ENCODE measurements around the gene MISP3. TPM values are rescaled to one million over a fixed set of nuclear protein-coding genes. Genes with fewer than 3 reads are reported as not detected.

Gene MISP3
- total and polyA plus RNA-seq, 3 experiments from 2014 or later: 1.00 to 2.1 (median 1.2) TPM

GRCh38 chr19:14059652-14060155 is 12.9 kb upstream of the MISP3 start:
- Mint-ChIP-seq H3K36me3 (no peaks in the 10 kb centered on the region), H3K9me3 (no peaks in the 10 kb centered on the region), H3K4me1 (peaks cover 11 to 25% (median 11%) of the 10 kb centered on the region in 3 donors), H3K4me3 (peak overlapping the region in 1 of 7 donors; percentile 44), H3K27ac (no peak overlapping the region), H3K27me3 (peaks cover 18 to 36% of the 10 kb centered on the region in 2 donors)
- Histone ChIP-seq H3K36me3 (ENCODE audit: insufficient read depth, low read length) (no peaks in the 10 kb centered on the region), H3K4me3 (ENCODE audit: low read length) (no peak overlapping the region), H3K9me3 (ENCODE audit: low read length) (no peaks in the 10 kb centered on the region), H3K27me3 (ENCODE audit: insufficient read depth, low read length, poor library complexity, severe bottlenecking) (peaks cover 16% of the 10 kb centered on the region), H3K4me1 (ENCODE audit: insufficient read depth, low read length) (peaks cover 17% of the 10 kb centered on the region), H3K27ac (ENCODE audit: low read depth, low read length) (no peak overlapping the region)
- ChIA-PET CTCF (interaction anchor here (0.8 to 7.8 kb wide), 18 partner anchors 10 to 347 kb away, joined by 3 to 67 read pairs (median 4); partner anchors contain the start of genes IL27RA and MISP3), POLR2A (interaction anchor here (0.5 kb wide), 1 partner anchor 27 kb away, joined by 8 read pairs; no protein-coding TSS in a partner anchor)
- DNase-seq: no peak

GRCh38 chr19:14061081-14061749 is 11.4 kb upstream of the MISP3 start:
- no peak overlapping the region for H3K4me3 ChIP-seq (ENCODE audit: low read length)
- Mint-ChIP-seq H3K36me3 (no peaks in the 10 kb centered on the region), H3K27me3 (peaks cover 18 to 36% of the 10 kb centered on the region in 2 donors), H3K4me1 (peaks cover 11 to 25% (median 11%) of the 10 kb centered on the region in 3 donors), H3K9me3 (no peaks in the 10 kb centered on the region), H3K27ac (peak overlapping the region in 1 of 8 donors; percentile 30), H3K4me3 (no peak overlapping the region)
- ChIA-PET CTCF (interaction anchor here (4.3 to 7.8 kb wide), 2 partner anchors 10 to 11 kb away, joined by 35 to 67 read pairs; partner anchors contain the start of gene MISP3), POLR2A (interaction anchor here (0.5 kb wide), 1 partner anchor 914 kb away, joined by 11 read pairs; no protein-coding TSS in a partner anchor)
- H3K27ac ChIP-seq (ENCODE audit: low read depth, low read length): no peak overlapping the region
- peaks cover 16% of the 10 kb centered on the region for H3K27me3 ChIP-seq (ENCODE audit: insufficient read depth, low read length, poor library complexity, severe bottlenecking)
- peaks cover 17% of the 10 kb centered on the region for H3K4me1 ChIP-seq (ENCODE audit: insufficient read depth, low read length)
- no peaks in the 10 kb centered on the region for H3K9me3 ChIP-seq (ENCODE audit: low read length)
- DNase-seq: no peak
- H3K36me3 ChIP-seq (ENCODE audit: insufficient read depth, low read length): no peaks in the 10 kb centered on the region

DNA sequence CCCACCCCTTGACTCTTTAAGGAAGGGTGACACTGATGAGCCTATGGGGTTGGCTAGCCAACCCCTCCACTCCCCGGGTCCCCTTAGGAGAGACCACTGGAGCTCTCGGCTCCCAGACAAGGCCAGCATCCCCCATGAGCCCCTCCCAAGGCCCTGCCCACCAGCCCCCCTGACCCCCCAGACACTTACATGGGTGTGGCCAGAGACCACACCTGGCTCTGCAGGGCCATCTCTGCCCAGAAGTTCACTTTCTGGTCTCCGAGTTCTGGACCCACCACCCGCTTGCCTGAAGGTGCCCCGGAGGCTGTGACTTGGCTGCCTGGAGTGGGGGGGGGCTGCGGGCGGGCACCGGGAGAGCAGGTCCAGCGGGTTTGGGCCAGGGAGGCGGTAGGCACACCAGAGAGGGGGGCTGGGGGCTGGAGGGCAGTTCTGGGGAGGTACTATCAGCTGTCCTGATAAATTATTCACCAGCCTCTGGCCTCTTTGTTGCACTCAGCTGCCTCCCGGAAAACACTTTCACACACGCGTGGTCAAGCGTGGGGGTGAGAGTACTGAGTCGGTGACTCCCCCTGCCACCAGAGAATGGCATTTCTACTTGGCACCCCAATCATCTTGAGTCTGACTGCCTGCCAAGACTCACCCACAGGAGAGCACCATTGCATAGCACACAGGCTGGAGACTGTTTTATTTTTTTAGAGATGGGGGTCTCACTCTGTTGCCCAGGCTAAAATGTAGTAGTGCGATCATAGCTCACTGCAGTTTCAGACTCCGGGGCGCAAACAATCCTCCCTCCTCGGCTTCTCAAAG is 10.6 kb upstream of the MISP3 start, which contains the start of gene PALM3:
PALM3 (minus strand) TSS at position 326 of the 807 bp plus-strand sequence; CDS start at position 230, 96 bp downstream.
- peaks cover 17% of the 10 kb centered on the region for H3K4me1 ChIP-seq (ENCODE audit: insufficient read depth, low read length)
- H3K9me3 ChIP-seq (ENCODE audit: low read length): no peaks in the 10 kb centered on the region
- H3K27me3 Mint-ChIP-seq: peaks cover 20 to 36% of the 10 kb centered on the region in 2 donors
- ChIA-PET CTCF (interaction anchor here (7.8 kb wide), 1 partner anchor 9 kb away, joined by 67 read pairs; the partner anchor contains the start of gene MISP3), POLR2A (interaction anchor here (0.5 kb wide), 1 partner anchor 914 kb away, joined by 11 read pairs; no protein-coding TSS in a partner anchor)
- no peaks in the 10 kb centered on the region for H3K36me3 Mint-ChIP-seq
- DNase-seq: no peak
- peak within 1 kb of the TSS in 2 of 8 donors; percentile 30 to 32 for H3K27ac Mint-ChIP-seq
- H3K27ac ChIP-seq (ENCODE audit: low read depth, low read length): no peak within 1 kb of the TSS
- H3K9me3 Mint-ChIP-seq: no peaks in the 10 kb centered on the region
- peaks cover 16% of the 10 kb centered on the region for H3K27me3 ChIP-seq (ENCODE audit: insufficient read depth, low read length, poor library complexity, severe bottlenecking)
- no peaks in the 10 kb centered on the region for H3K36me3 ChIP-seq (ENCODE audit: insufficient read depth, low read length)
- H3K4me1 Mint-ChIP-seq: peaks cover 11 to 23% (median 11%) of the 10 kb centered on the region in 3 donors
- no peak within 1 kb of the TSS for H3K4me3 Mint-ChIP-seq
- no peak within 1 kb of the TSS for H3K4me3 ChIP-seq (ENCODE audit: low read length)

DNA sequence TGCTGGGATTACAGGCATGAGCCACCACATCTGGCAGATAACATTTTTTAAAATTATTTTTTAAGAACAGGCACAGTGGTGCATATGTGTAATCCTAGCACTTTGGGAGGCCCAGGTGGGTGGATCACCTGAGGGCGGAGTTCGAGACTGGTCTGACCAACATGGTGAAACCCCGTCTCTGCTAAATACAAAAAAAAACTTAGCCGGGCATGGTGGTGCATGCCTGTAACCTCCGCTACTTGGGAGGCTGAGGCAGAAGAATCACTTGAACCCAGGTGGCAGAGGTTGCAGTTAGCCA is 10.1 kb upstream of the MISP3 start:
- no peaks in the 10 kb centered on the region for H3K9me3 ChIP-seq (ENCODE audit: low read length)

GRCh38 chr19:14063105-14063504 is 9.5 kb upstream of the MISP3 start:
- Mint-ChIP-seq H3K4me1 (peaks cover 7 to 16% (median 10%) of the 10 kb centered on the region in 3 donors), H3K36me3 (no peaks in the 10 kb centered on the region), H3K4me3 (no peak overlapping the region), H3K27me3 (peaks cover 20 to 31% of the 10 kb centered on the region in 2 donors), H3K9me3 (no peaks in the 10 kb centered on the region), H3K27ac (no peak overlapping the region)
- CTCF ChIA-PET: interaction anchor here (7.8 kb wide), 1 partner anchor 8 kb away, joined by 67 read pairs; the partner anchor contains the start of gene MISP3
- Histone ChIP-seq H3K27me3 (ENCODE audit: insufficient read depth, low read length, poor library complexity, severe bottlenecking) (peaks cover 11% of the 10 kb centered on the region), H3K4me3 (ENCODE audit: low read length) (no peak overlapping the region), H3K27ac (ENCODE audit: low read depth, low read length) (no peak overlapping the region), H3K4me1 (ENCODE audit: insufficient read depth, low read length) (peaks cover 12% of the 10 kb centered on the region), H3K9me3 (ENCODE audit: low read length) (no peaks in the 10 kb centered on the region), H3K36me3 (ENCODE audit: insufficient read depth, low read length) (no peaks in the 10 kb centered on the region)
- DNase-seq: no peak
- POLR2A ChIA-PET: no interaction called here

More for the DNA sequence above, 10.1 kb upstream of the MISP3 start:
- Histone ChIP-seq H3K36me3 (ENCODE audit: insufficient read depth, low read length) (no peaks in the 10 kb centered on the region), H3K27me3 (ENCODE audit: insufficient read depth, low read length, poor library complexity, severe bottlenecking) (peaks cover 16% of the 10 kb centered on the region), H3K4me3 (ENCODE audit: low read length) (no peak overlapping the region), H3K27ac (ENCODE audit: low read depth, low read length) (no peak overlapping the region), H3K4me1 (ENCODE audit: insufficient read depth, low read length) (peaks cover 17% of the 10 kb centered on the region)
- Mint-ChIP-seq H3K9me3 (no peaks in the 10 kb centered on the region), H3K4me3 (no peak overlapping the region), H3K4me1 (peaks cover 11 to 22% (median 11%) of the 10 kb centered on the region in 3 donors), H3K27me3 (peaks cover 20 to 36% of the 10 kb centered on the region in 2 donors), H3K36me3 (no peaks in the 10 kb centered on the region), H3K27ac (peak overlapping the region in 1 of 8 donors; percentile 32)
- POLR2A ChIA-PET: no interaction called here
- CTCF ChIA-PET: interaction anchor here (7.8 kb wide), 1 partner anchor 9 kb away, joined by 67 read pairs; the partner anchor contains the start of gene MISP3
- no peak for DNase-seq

DNA sequence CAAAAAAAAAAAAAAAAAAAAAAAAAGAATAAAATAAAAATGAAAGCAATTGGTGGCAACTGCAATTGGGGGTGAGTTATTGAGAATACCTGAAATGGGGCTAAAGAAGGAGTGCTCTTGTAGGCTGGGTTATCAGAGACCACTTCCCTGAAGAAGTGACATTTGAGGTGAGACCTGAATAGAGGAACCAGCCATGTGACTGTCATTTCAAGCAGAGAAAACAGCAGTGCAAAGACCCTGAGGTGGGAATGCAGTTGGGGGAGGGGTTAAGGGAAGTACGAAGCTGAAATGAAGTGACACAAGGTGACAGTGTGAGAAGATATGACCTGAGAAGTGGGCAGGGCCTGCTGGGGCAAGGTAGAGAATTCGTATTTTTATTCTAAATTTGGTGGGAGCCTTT is 6.5 kb upstream of the MISP3 start:
- no peaks in the 10 kb centered on the region for H3K9me3 ChIP-seq (ENCODE audit: low read length)
- peaks cover 2 to 4% of the 10 kb centered on the region in 2 donors for H3K27me3 Mint-ChIP-seq
- H3K4me1 ChIP-seq (ENCODE audit: insufficient read depth, low read length): no peaks in the 10 kb centered on the region
- no peaks in the 10 kb centered on the region for H3K9me3 Mint-ChIP-seq
- peak overlapping the region in 1 of 8 donors; percentile 11 for H3K27ac Mint-ChIP-seq
- ChIA-PET CTCF (no interaction called here), POLR2A (interaction anchor here (0.6 kb wide), 1 partner anchor 11 kb away, joined by 9 read pairs; no protein-coding TSS in a partner anchor)
- H3K36me3 ChIP-seq (ENCODE audit: insufficient read depth, low read length): no peaks in the 10 kb centered on the region
- no peak for DNase-seq
- H3K36me3 Mint-ChIP-seq: no peaks in the 10 kb centered on the region
- H3K27ac ChIP-seq (ENCODE audit: low read depth, low read length): no peak overlapping the region
- H3K4me3 ChIP-seq (ENCODE audit: low read length): no peak overlapping the region
- no peaks in the 10 kb centered on the region for H3K4me1 Mint-ChIP-seq
- H3K27me3 ChIP-seq (ENCODE audit: insufficient read depth, low read length, poor library complexity, severe bottlenecking): no peaks in the 10 kb centered on the region
- H3K4me3 Mint-ChIP-seq: peak overlapping the region in 1 of 7 donors; percentile 30

DNA sequence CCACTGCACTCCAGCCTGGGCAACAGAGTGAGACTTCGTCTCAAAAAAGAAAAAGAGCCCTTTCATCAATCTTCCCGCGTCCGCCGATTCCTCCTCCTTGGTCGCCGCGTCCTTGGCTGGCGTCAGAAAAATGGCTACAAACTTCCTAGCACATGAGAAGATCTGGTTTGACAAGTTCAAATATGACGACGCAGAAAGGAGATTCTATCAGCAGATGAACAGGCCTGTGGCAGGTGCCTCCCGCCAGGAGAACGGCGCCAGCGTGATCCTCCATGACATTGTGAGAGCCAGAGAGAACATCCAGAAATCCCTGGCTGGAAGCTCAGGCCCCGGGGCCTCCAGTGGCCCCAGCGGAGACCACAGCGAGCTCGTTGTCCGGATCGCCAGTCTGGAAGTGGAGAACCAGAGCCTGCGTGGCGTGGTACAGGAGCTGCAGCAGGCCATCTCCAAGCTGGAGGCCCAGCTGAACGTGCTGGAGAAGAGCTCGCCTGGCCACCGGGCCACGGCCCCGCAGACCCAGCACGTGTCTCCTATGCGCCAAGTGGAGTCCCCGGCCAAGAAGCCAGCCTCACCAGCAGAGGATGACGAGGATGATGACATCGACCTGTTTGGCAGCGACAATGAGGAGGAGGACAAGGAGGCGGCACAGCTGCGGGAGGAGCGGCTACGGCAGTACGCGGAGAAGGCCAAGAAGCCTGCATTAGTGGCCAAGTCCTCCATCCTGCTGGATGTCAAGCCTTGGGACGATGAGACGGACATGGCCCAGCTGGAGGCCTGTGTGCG is 2.1 kb upstream of the MISP3 start:
- H3K4me3 Mint-ChIP-seq: peak overlapping the region in 5 of 7 donors; percentile 5 to 81 (median 27)
- no peaks in the 10 kb centered on the region for H3K9me3 Mint-ChIP-seq
- H3K27me3 Mint-ChIP-seq: peaks cover 0 to 2% of the 10 kb centered on the region in 2 donors
- Histone ChIP-seq H3K9me3 (ENCODE audit: low read length) (no peaks in the 10 kb centered on the region), H3K4me1 (ENCODE audit: insufficient read depth, low read length) (peaks cover 31% of the 10 kb centered on the region), H3K36me3 (ENCODE audit: insufficient read depth, low read length) (no peaks in the 10 kb centered on the region), H3K27me3 (ENCODE audit: insufficient read depth, low read length, poor library complexity, severe bottlenecking) (no peaks in the 10 kb centered on the region), H3K27ac (ENCODE audit: low read depth, low read length) (no peak overlapping the region), H3K4me3 (ENCODE audit: low read length) (no peak overlapping the region)
- no peak overlapping the region for H3K27ac Mint-ChIP-seq
- ChIA-PET POLR2A (interaction anchor here (0.6 to 3.6 kb wide), 4 partner anchors 22 to 188 kb away, joined by 3 to 17 read pairs (median 10); partner anchors contain the start of gene ASF1B), CTCF (interaction anchor here (0.7 to 6.6 kb wide), 11 partner anchors 11 to 195 kb away, joined by 3 to 67 read pairs (median 7); partner anchors contain the start of genes C19orf67 and PALM3)
- H3K36me3 Mint-ChIP-seq: peaks cover 0 to 4% (median 0%) of the 10 kb centered on the region in 3 donors
- DNase-seq: no peak
- peaks cover 7 to 29% (median 15%) of the 10 kb centered on the region in 3 donors for H3K4me1 Mint-ChIP-seq

All from CD8-positive, alpha-beta memory T cell (primary cell).